DOHH2 (cell line): ENCODE data around the gene FAM227A.

ENCODE experiments used
- CTCF ChIP-seq: fragments of 200-600 bp; sonication (generic); IDR thresholded peaks from one replicate; pipeline ENCODE4 v1.5.1; 2014; ENCODE audit warnings: antibody characterized with exemption, mild to moderate bottlenecking, low read depth, low read length; ENCODE audit not compliant: poor library complexity, severe bottlenecking
- EZH2phosphoT487 ChIP-seq: fragments of 200-600 bp; sonication (generic); IDR thresholded peaks from 2 replicates; pipeline ENCODE4 v1.6.1; 2017; ENCODE audit warnings: borderline replicate concordance, mild to moderate bottlenecking, antibody characterized with exemption, low read length, moderate library complexity, mixed read lengths

- TF ChIP-seq CTCF = no peak
- TF ChIP-seq EZH2phosphoT487 = no peak
Measured at GRCh38 chr22:38569972-38570778, 86.0 kb downstream of the FAM227A start, which contains the start of gene DMC1.
